ENCODE measurements around the gene ZKSCAN2. TPM values are rescaled to one million over a fixed set of nuclear protein-coding genes. Genes with fewer than 3 reads are reported as not detected.

ZKSCAN2 gene
- total RNA-seq, 1 experiment from 2014 or later = 6.7 TPM

DNA sequence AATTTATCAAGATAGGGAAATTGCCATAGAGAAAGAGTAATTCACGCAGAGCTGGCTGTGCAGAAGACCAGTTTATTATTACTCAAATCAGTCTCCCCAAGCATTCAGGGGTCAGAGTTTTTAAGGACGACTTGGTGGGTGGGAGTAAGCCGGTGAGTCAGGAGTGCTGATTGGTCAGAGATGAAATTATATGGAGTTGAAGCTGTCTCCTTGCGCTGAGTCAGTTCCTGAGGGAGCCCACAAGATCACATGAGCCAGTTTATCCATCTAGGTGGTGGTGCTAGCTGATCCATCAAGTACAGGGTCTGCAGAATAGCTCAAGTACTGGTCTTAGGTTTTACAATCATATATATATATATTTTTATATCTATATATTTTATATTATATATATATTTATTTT is 46.9 kb downstream of the ZKSCAN2 start:
- no peak overlapping the region for H3K4me3 ChIP-seq (ENCODE audit: insufficient read depth, low read depth, low read length)
- no peak for DNase-seq
- no peaks in the 10 kb centered on the region for H3K36me3 ChIP-seq (replicated peaks; ENCODE audit: control insufficient read depth, insufficient read depth, low read length)
- H3K27me3 ChIP-seq (ENCODE audit: control insufficient read depth, insufficient read depth, low read length) = no peaks in the 10 kb centered on the region

DNA sequence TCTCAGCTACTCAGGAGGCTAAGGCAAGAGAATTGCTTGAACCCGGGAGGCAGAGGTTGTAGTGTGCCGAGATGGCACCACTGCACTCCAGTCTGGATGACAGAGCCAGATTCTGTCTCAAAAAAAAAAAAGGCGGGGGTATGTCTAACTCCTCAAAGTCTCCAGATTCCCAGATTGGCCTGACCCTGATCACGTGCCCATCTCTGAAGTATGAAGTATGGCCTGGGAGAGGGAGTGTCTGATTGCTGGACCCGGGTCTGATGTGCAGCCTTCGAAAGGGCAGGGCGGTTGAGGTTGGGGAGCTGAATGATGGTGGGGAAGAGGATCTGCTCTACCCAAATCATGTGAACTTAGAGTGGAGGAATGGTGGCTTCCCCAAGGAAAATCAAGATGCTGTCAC is 58.2 kb downstream of the ZKSCAN2 start:
- Histone ChIP-seq H3K27me3 (ENCODE audit: control insufficient read depth, insufficient read depth, low read length) (no peaks in the 10 kb centered on the region), H3K36me3 (replicated peaks; ENCODE audit: control insufficient read depth, insufficient read depth, low read length) (no peaks in the 10 kb centered on the region), H3K4me3 (ENCODE audit: insufficient read depth, low read depth, low read length) (no peak overlapping the region)
- no peak for DNase-seq

DNA sequence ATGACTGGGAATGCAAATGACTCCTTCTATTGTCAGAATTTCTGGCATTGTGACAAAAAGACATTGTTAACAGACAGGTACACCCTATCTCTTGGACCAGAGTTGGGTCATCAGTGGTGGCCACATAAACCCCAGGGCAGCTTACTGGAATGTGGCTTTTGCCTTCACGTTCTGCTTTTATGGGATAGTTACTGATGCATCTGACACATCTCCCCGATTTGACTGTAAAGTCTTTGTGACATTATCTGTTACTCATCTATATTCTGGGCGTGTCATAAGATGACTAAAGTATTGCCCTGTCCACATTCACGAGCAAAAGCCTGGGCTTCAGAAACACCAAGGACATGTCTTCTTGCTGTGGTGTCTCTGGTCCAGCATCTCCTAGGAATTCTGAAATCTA is 59.6 kb downstream of the ZKSCAN2 start:
- no peak for DNase-seq
- Histone ChIP-seq H3K4me3 (ENCODE audit: insufficient read depth, low read depth, low read length) (no peak overlapping the region), H3K36me3 (replicated peaks; ENCODE audit: control insufficient read depth, insufficient read depth, low read length) (no peaks in the 10 kb centered on the region), H3K27me3 (ENCODE audit: control insufficient read depth, insufficient read depth, low read length) (no peaks in the 10 kb centered on the region)

DNA sequence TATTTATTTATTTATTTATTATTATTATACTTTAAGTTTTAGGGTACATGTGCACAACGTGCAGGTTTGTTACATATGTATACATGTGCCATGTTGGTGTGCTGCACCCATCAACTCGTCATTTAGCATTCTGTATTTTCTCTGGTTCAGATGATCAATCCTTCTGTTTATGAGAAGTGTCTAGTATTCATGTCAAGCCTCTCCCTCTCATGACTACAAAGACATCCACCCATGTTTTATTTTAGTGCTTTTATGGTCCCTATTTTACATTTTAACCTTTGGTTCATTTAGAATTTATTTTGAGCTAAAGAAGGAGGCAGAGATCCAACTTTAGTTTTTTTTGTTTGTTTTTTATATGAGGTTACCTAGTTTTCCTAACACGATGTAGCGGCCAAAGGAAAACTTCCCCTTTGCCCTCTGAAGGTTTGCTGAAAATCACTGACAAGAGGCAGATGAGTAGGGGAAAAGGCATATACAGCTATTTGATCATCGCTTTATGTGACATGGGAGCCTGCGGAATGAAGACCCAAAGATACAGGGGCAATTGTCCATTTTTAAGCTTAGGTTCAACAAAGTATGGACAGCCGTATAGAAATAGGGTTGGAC is 63.3 kb downstream of the ZKSCAN2 start:
- no peak overlapping the region for H3K4me3 ChIP-seq (ENCODE audit: insufficient read depth, low read depth, low read length)
- no peaks in the 10 kb centered on the region for H3K27me3 ChIP-seq (ENCODE audit: control insufficient read depth, insufficient read depth, low read length)
- no peaks in the 10 kb centered on the region for H3K36me3 ChIP-seq (replicated peaks; ENCODE audit: control insufficient read depth, insufficient read depth, low read length)
- DNase-seq = no peak

DNA sequence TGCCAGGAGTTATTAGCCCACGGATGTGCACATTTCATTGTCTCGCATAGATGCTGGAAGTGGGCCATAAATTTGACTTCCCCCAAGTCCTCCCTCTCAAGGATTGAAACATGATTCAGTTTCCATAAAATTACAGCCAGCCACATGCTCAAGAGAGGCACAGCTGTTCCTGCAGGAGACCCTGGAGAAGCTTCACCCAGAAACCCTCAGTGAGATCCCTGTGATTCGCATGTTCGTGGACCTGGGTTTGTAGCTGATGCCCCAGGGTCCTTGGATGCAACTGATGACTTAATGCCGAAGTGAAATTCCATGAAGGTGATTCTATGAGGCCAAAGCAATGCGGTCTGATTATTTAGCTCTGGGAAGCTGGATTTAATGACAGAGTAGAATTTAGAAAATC is 65.5 kb downstream of the ZKSCAN2 start:
- Histone ChIP-seq H3K4me3 (ENCODE audit: insufficient read depth, low read depth, low read length) (no peak overlapping the region), H3K27me3 (ENCODE audit: control insufficient read depth, insufficient read depth, low read length) (no peaks in the 10 kb centered on the region), H3K36me3 (replicated peaks; ENCODE audit: control insufficient read depth, insufficient read depth, low read length) (no peaks in the 10 kb centered on the region)
- no peak for DNase-seq

DNA sequence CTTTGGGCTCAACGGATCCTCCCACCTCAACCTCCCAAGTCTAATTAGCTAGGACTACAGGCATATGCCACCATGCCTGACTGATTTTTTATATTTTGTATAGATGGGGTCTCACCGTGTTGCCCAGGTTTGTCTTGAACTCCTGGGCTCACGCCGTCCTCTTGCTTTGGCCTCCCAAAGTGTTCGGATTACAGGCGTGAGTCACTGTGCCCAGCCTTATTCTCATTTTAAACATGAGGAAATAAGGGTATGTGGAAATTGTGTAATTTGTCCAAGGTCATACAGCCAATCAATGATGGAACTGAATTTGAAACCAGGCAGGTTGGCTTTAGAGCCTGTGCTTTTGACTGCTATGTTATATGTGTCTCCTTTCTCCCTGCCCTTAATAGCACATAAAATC is 68.3 kb downstream of the ZKSCAN2 start:
- Histone ChIP-seq H3K27me3 (ENCODE audit: control insufficient read depth, insufficient read depth, low read length) (no peaks in the 10 kb centered on the region), H3K4me3 (ENCODE audit: insufficient read depth, low read depth, low read length) (no peak overlapping the region), H3K36me3 (replicated peaks; ENCODE audit: control insufficient read depth, insufficient read depth, low read length) (no peaks in the 10 kb centered on the region)
- no peak for DNase-seq

DNA sequence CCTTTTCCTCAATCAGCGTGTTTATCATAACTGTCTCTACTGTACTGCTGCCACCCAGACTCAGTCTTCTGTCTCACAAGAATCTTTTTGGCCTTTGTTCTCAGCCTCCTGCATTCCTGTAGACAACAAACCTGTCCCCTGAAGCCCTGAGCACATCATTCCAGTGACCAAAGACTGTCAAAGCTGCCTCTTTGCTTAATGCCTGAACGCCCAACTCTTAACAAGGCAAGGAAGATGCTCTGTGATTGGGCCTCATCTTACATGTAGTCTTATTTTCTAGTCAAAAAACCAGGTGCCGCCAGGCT is 70.2 kb downstream of the ZKSCAN2 start:
- no peaks in the 10 kb centered on the region for H3K27me3 ChIP-seq (ENCODE audit: control insufficient read depth, insufficient read depth, low read length)
- no peak overlapping the region for H3K4me3 ChIP-seq (ENCODE audit: insufficient read depth, low read depth, low read length)

More for the DNA sequence above, 70.2 kb downstream of the ZKSCAN2 start:
- DNase-seq = no peak
- no peaks in the 10 kb centered on the region for H3K36me3 ChIP-seq (replicated peaks; ENCODE audit: control insufficient read depth, insufficient read depth, low read length)

Other genes starting within 250 kb of the ZKSCAN2 start
- 31.3 and 33.3 TPM in 2 replicates for gene ARHGAP17, start 242.5 kb downstream of the ZKSCAN2 start, total RNA-seq (2014; rRNA removed; shearing (Covaris generic))
- gene LCMT1, start 146.1 kb downstream of the ZKSCAN2 start, total RNA-seq (2014; rRNA removed; shearing (Covaris generic)) = 32.5 and 37.6 TPM in 2 replicates
- not detected in 2 replicates for gene AQP8, start 40.9 kb downstream of the ZKSCAN2 start, total RNA-seq (2014; rRNA removed; shearing (Covaris generic))

Data from H7 (cell line).